IgD-negative memory B cell (primary cell): Measurements from ENCODE around the gene GRM1. TPM values are rescaled to one million over a fixed set of nuclear protein-coding genes. Genes with fewer than 3 reads are reported as not detected.

ENCODE experiments used
- H3K27ac Mint-ChIP-seq, 3 donors: one replicate each; pipeline ENCODE4 v1.8.0; 2020 to 2022; ENCODE audit warnings: mild to moderate bottlenecking in 3 of 3, mixed read lengths in 3 of 3, moderate library complexity in 1 of 3
- H3K27me3 Mint-ChIP-seq: one replicate; pipeline ENCODE4 v1.8.0; 2021; ENCODE audit warnings: mixed read lengths
- H3K36me3 Mint-ChIP-seq: one replicate; pipeline ENCODE4 v1.8.0; 2020; ENCODE audit warnings: mild to moderate bottlenecking, mixed read lengths
- H3K4me1 Mint-ChIP-seq, 3 donors: one replicate each; pipeline ENCODE4 v1.8.0; 2020 to 2022; ENCODE audit warnings: mixed read lengths in 3 of 3, mild to moderate bottlenecking in 1 of 3
- H3K4me3 Mint-ChIP-seq, 4 donors: one replicate each; pipeline ENCODE4 v1.8.0; 2020 to 2022; ENCODE audit warnings: mild to moderate bottlenecking in 4 of 4, mixed read lengths in 4 of 4, moderate library complexity in 3 of 4
- H3K9me3 Mint-ChIP-seq, 3 donors: one replicate each; pipeline ENCODE4 v1.8.0; 2020 to 2021; ENCODE audit warnings: mixed read lengths in 3 of 3, mild to moderate bottlenecking in 1 of 3
- polyA plus RNA-seq: library from polyadenylated mRNA; unstranded; fragments of 300-500 nt; fragmentation: Illumina TruSeq; gene quantifications from one replicate; pipeline ENCODE4 v1.2.3, GENCODE V29; 2021

Gene GRM1
- polyA plus RNA-seq, 1 donor from 2014 or later, result not detected

DNA sequence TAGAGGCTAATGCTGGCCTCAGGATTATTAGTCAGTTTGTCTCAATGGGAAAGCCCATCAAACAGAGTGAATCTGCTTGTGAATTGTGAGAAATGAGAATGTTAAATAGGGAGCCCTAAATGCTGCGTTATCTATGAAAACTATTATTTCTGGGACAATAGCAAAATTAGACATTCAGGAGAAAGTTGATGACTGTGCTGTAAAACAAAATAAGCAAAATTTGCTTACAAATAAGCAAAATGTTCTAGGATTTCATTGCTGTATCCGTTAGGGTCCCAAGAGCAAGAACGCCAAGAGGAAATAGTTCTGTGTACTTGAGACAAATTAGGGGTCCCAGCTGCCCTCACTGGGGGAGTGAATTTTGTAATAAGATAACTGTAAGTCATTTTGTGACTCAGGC is 455.5 kb downstream of the GRM1 start:
- Mint-ChIP-seq H3K27ac (no peak overlapping the region), H3K4me3 (no peak overlapping the region), H3K27me3 (no peaks in the 10 kb centered on the region), H3K9me3 (peaks cover 0 to 5% (median 5%) of the 10 kb centered on the region in 3 donors), H3K36me3 (peaks cover 2% of the 10 kb centered on the region), H3K4me1 (no peaks in the 10 kb centered on the region)

Other genes starting within 250 kb of the GRM1 start
- 0.73 TPM for gene FBXO30, start 214.3 kb upstream of the GRM1 start, polyA plus RNA-seq
- 10.8 TPM for gene SHPRH, start 64.7 kb upstream of the GRM1 start, polyA plus RNA-seq